Measurements from ENCODE around the gene SORCS2. TPM values are rescaled to one million over a fixed set of nuclear protein-coding genes. Genes with fewer than 3 reads are reported as not detected.

The SORCS2 gene
- total and polyA plus RNA-seq, 2 of the 8 experiments (the other 6 are each of a cell fraction or from before 2014, with no cell fraction given), result 0.36 to 1.8 TPM

DNA sequence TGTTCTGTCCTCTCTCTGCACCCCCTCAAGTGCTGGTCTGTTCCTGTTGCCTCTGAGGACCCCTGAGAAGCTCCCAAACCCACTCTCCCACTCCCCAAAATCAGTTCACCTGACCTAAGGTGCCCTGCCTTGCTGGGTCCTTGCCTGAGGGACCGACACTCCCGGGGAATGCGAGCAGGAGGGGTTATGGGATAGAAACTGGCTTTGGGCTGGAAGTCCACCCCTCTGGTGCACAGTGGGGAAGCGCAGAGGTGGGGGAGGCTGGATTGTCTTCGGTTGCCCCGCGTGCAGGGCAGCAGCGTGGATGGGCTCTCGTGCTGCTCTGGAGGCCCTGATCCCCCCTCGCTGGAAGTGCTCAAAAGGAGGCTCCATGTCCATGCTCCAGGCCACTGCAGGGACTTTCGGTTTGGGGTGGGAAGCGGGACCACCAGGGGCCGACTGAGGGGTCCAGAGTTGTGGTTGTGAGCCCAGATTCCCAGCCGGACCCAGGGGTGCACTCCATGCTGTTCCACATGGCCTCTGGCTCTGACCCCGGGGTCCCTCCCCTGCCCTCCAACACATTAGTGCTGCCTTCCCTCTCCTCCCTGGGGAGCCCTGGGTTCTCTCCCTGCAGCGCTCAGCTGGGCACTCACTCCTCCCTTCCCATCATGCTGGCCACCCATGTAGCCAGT, 7.6 kb downstream of the SORCS2 start:
- H2AK5ac ChIP-seq (ENCODE audit: low read depth, low read length), result no peak overlapping the region
- peaks cover 0 to 1% of the 10 kb centered on the region in 2 experiments for H4K20me1 ChIP-seq (replicated peaks in 1 of 2; ENCODE audit: control insufficient read depth in 1 of 2, insufficient read depth in 2 of 2, low read length in 2 of 2)
- no peak for TF ChIP-seq CEBPB (IDR thresholded peaks at IDR 0.05; ENCODE audit: low read depth, low read length)
- no peak for TF ChIP-seq MAFK (IDR thresholded peaks at IDR 0.05; ENCODE audit: low read depth, low read length)
- no peak for TF ChIP-seq CBX5 (IDR thresholded peaks at IDR 0.05; ENCODE audit: low read depth, low read length)
- no peak for TF ChIP-seq CHD2 (IDR thresholded peaks at IDR 0.05; ENCODE audit: low read length)
- TF ChIP-seq, protein P1, sequence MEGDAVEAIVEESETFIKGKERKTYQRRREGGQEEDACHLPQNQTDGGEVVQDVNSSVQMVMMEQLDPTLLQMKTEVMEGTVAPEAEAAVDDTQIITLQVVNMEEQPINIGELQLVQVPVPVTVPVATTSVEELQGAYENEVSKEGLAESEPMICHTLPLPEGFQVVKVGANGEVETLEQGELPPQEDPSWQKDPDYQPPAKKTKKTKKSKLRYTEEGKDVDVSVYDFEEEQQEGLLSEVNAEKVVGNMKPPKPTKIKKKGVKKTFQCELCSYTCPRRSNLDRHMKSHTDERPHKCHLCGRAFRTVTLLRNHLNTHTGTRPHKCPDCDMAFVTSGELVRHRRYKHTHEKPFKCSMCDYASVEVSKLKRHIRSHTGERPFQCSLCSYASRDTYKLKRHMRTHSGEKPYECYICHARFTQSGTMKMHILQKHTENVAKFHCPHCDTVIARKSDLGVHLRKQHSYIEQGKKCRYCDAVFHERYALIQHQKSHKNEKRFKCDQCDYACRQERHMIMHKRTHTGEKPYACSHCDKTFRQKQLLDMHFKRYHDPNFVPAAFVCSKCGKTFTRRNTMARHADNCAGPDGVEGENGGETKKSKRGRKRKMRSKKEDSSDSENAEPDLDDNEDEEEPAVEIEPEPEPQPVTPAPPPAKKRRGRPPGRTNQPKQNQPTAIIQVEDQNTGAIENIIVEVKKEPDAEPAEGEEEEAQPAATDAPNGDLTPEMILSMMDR (IDR thresholded peaks at IDR 0.05; ENCODE audit: control extremely low read depth in 1 of 3, insufficient read depth in 1 of 3, low read depth in 1 of 3, low read length in 3 of 3), result no peak
- TF ChIP-seq SIRT6 (IDR thresholded peaks at IDR 0.05; ENCODE audit: low read length), result no peak
- TF ChIP-seq KDM5A (IDR thresholded peaks at IDR 0.05; ENCODE audit: low read length), result no peak
- TF ChIP-seq POLR2AphosphoS5 (IDR thresholded peaks at IDR 0.05; ENCODE audit: low read depth, low read length), result no peak
- H3K23me2 ChIP-seq (ENCODE audit: low read depth, low read length), result no peaks in the 10 kb centered on the region
- no peaks in the 10 kb centered on the region for H3K79me2 ChIP-seq (ENCODE audit: control insufficient read depth in 1 of 2, insufficient read depth in 2 of 2, low read length in 2 of 2)
- H3K4me1 ChIP-seq (replicated peaks in 1 of 4; ENCODE audit: control insufficient read depth in 3 of 4, insufficient read depth in 4 of 4, low read length in 3 of 4), result peaks cover 0 to 16% (median 8%) of the 10 kb centered on the region in 4 experiments; a peak in 6 of 7 replicates
- no peak overlapping the region for H3K14ac ChIP-seq (ENCODE audit: insufficient read length)
- no peaks in the 10 kb centered on the region for H3K36me3 ChIP-seq (ENCODE audit: control insufficient read depth in 2 of 4, insufficient read depth in 4 of 4, low read length in 3 of 4)
- H3K4me2 ChIP-seq (ENCODE audit: insufficient read depth in 1 of 2, low read depth in 2 of 2, low read length in 2 of 2), result no peak overlapping the region
- H3K23ac ChIP-seq (ENCODE audit: insufficient read length), result no peak overlapping the region
- DNase-seq (ENCODE audit: low read depth in 1 of 2, low spot score in 2 of 2) (no peak), FAIRE-seq (no peak)
- H4K8ac ChIP-seq (ENCODE audit: extremely low read depth, insufficient read depth, low read length), result no peak overlapping the region; the same call in 1 of the 2 replicates
- H3K18ac ChIP-seq (ENCODE audit: extremely low read depth, low read length), result no peak overlapping the region
- H2AFZ ChIP-seq (ENCODE audit: low read length), result no peak overlapping the region
- POLR2A ChIA-PET (ENCODE audit: partially characterized antibody), result no interaction called here
- H4K5ac ChIP-seq (ENCODE audit: insufficient read length, low read depth, low read length), result no peak overlapping the region
- no peak overlapping the region for H4K91ac ChIP-seq (replicated peaks; ENCODE audit: insufficient read length, low read length)
- H3K9me3 ChIP-seq (ENCODE audit: insufficient read depth in 2 of 2, low read depth in 1 of 2, low read length in 1 of 2), result no peaks in the 10 kb centered on the region
- H2BK20ac ChIP-seq (ENCODE audit: low read length), result no peak overlapping the region
- no peak overlapping the region for H3K9ac ChIP-seq (replicated peaks in 1 of 4; ENCODE audit: extremely low read depth in 1 of 4, low read depth in 3 of 4, low read length in 3 of 4)
- H2BK15ac ChIP-seq (ENCODE audit: low read length), result no peak overlapping the region
- no peak overlapping the region for H3K4ac ChIP-seq (replicated peaks; ENCODE audit: insufficient read length, low read depth, low read length)
- H2BK5ac ChIP-seq (ENCODE audit: low read depth, low read length), result no peak overlapping the region
- no peak overlapping the region for H3K56ac ChIP-seq (replicated peaks; ENCODE audit: insufficient read length, low read depth, low read length)
- peaks cover 0 to 8% (median 7%) of the 10 kb centered on the region in 4 experiments; a peak in 3 of 7 replicates for H3K27me3 ChIP-seq (replicated peaks in 1 of 4; ENCODE audit: control insufficient read depth in 3 of 4, extremely low read depth in 1 of 4, insufficient read depth in 3 of 4, low read length in 3 of 4)
- no peak overlapping the region for H3K4me3 ChIP-seq (ENCODE audit: extremely low read depth in 1 of 4, insufficient read depth in 2 of 4, low read depth in 3 of 4, low read length in 4 of 4)
- no peak overlapping the region for H2BK12ac ChIP-seq (ENCODE audit: low read depth, low read length)
- H3K79me1 ChIP-seq (ENCODE audit: low read depth, low read length), result no peaks in the 10 kb centered on the region
- no peak overlapping the region for H3K27ac ChIP-seq (ENCODE audit: low read depth, low read length)
- CTCF ChIA-PET (ENCODE audit: partially characterized antibody), result interaction anchor here (1.0 to 2.8 kb wide), 4 partner anchors 8 to 454 kb away, joined by 3 to 11 read pairs (median 4); partner anchors contain the start of gene SORCS2
- WGBS, 2 experiments (ENCODE audit: extremely low coverage in 1 of 2, insufficient coverage in 1 of 2, insufficient read length in 1 of 2, insufficient replicate concordance in 2 of 2, low coverage in 1 of 2, low lambda C conversion rate in 2 of 2, missing lambda C conversion rate in 1 of 2), result 86% methylated on average over 14 of the region's 16 CpGs; no CpG with 5 or more reads in 1 of the 2 experiments
- H2BK120ac ChIP-seq (replicated peaks; ENCODE audit: low read depth, low read length), result no peak overlapping the region
